ENCODE data around the gene SRGN.
A peak's percentile ranks its signal among the peaks of the same experiment; 100 is the strongest.

The SRGN gene

DNA sequence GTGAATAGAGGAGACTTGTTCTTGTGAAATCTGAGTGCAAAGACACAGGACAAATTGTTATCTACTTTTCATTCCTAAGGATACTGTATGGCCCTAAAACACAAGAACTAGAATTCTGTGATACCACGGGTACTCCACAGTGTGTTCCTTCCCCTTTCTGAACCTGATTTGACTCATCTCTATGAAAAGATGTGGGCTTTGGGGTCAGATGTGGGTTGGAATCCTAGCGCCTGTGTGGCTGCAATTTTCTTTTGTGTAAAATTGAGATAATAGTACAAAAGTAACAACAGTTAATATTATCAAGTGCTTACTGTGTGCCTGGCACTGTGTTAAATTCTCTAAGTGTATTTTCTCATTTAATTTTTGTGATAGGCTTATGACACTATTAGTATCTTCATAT lies 8.1 kb downstream of the SRGN start:
- H3K27me3 Mint-ChIP-seq = no peaks in the 10 kb centered on the region
- no peak for ATAC-seq
- no peak overlapping the region for H3K4me3 Mint-ChIP-seq
- no peak overlapping the region for H3K27ac Mint-ChIP-seq
- no peaks in the 10 kb centered on the region for H3K9me3 Mint-ChIP-seq
- DNase-seq = no peak
- H3K4me1 Mint-ChIP-seq = peaks cover 49% of the 10 kb centered on the region

DNA sequence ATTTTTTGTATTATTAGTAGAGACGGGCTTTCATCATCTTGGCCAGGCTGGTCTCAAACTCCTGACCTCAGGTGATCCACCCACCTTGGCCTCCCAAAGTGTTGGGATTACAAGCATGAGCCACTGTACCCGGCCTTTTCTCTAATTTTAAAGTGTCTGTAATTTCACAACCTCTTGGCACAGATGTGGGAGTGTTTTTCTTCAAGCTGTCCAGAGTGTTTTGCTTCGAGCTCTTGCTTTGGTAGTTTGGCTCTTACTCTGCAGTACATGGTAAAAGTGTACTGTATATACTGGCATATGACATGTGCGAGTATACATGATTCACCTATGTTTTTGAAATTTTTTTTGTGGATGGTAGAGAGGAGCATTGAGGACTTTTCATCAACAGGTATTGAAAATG lies 9.8 kb downstream of the SRGN start:
- DNase-seq (no peak), ATAC-seq (no peak)
- peaks cover 60% of the 10 kb centered on the region for H3K4me1 Mint-ChIP-seq
- no peaks in the 10 kb centered on the region for H3K9me3 Mint-ChIP-seq
- H3K27ac Mint-ChIP-seq = peak overlapping the region in 1 of 2 donors; percentile 42
- H3K4me3 Mint-ChIP-seq = no peak overlapping the region
- no peaks in the 10 kb centered on the region for H3K27me3 Mint-ChIP-seq

DNA sequence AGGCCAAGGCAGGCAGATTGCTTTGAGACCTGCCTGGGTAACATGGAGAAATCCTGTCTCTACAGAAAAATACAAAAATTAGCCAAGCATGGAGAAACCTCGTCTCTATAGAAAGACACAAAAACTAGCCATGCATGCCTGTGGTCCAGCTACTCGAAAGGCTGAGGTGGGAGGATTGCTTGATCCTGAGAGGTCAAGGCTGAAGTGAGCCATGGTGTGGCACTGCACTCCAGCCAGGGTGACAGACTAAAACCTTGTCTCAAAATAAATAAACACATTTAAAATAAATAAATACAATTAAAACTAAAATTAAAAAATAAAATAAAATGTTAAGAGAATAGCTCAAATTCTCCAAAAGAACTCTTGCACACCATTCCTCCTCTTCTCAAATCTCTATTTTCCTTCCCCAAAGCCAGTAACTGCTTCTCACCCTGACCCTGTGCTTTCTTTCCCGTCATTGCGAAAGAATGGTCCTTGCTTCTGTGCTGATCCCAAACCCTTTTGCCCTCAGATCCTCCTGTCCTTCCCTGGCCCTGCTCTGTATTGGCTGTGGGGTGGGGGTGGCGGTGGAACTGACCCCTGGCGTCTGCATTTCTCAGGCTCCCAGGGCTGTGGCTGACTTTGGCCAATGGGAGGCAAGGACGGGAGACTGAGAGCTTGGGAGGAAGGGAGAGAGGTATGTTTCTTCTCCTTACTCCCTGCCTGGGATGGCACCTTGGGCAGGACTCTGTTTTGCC lies 12.4 kb downstream of the SRGN start:
- DNase-seq (no peak), ATAC-seq (no peak)
- H3K27ac Mint-ChIP-seq = no peak overlapping the region
- no peaks in the 10 kb centered on the region for H3K27me3 Mint-ChIP-seq
- H3K9me3 Mint-ChIP-seq = no peaks in the 10 kb centered on the region
- no peak overlapping the region for H3K4me3 Mint-ChIP-seq
- H3K4me1 Mint-ChIP-seq = peaks cover 46% of the 10 kb centered on the region

DNA sequence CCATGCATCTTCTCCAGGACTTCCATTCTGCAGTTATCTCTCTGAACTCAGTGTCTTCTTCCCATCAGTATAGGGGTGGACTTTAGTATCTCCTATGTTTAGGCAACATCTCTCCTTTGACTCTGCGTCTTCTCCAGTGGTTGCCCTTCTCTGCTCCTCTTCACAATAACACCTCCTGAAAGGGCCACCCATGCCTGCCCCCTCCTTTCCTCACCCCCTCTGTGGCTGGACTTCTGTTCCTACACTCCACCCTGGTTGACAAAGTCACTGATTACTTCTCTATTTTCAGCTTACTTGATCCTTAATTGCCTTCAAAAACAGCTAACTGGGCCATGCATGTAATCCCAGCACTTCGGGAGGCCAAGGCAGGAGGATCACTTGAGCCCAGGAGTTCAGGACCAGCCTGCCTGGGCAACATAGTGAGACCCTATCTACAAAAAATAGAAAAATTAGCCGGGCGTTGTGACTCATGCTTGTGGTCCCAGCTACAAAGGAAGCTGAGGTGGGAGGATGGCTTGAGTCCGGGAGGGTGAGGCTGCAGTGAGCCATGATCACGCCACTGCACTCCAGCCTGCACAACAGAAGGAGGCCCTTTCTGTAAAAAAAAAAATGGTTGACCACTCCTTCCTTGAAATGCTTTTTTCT lies 13.7 kb downstream of the SRGN start:
- Mint-ChIP-seq H3K27ac (peak overlapping the region in 1 of 2 donors; percentile 20), H3K27me3 (no peaks in the 10 kb centered on the region), H3K4me1 (peaks cover 38% of the 10 kb centered on the region), H3K4me3 (peak overlapping the region; percentile 10 to 38), H3K9me3 (no peaks in the 10 kb centered on the region)
- DNase-seq = peak in 1 of 2 donors; percentile 40
- ATAC-seq = peak; percentile 76

DNA sequence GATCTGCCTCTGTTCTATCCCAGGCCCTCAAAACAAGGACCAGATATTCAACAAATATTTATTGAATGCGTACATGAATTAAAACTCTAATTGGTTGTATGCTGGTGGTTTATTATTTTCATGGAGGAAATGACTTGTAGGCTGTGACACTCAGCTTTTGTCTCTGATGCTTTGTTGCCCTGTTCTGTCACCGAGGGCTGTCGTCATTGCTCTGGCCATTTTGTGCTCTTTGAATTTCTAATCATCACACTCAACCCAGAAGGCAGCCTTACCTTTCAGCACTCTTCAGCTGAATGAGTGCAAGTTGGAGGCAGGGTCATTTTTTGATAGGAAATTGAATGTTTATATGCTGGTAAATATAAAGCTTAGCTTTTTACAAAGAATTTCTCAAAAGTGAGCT lies 14.5 kb downstream of the SRGN start:
- H3K27ac Mint-ChIP-seq = no peak overlapping the region
- ATAC-seq = no peak
- no peak for DNase-seq

DNA sequence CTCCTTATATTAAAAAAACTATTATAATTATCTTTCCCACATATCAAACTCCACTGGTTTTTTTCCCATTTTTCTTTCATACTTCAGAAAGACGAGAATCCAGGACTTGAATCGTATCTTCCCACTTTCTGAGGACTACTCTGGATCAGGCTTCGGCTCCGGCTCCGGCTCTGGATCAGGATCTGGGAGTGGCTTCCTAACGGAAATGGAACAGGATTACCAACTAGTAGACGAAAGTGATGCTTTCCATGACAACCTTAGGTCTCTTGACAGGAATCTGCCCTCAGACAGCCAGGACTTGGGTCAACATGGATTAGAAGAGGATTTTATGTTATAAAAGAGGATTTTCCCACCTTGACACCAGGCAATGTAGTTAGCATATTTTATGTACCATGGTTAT lies 15.9 kb downstream of the SRGN start:
- H3K27ac Mint-ChIP-seq = no peak overlapping the region
- ATAC-seq (no peak), DNase-seq (no peak)
- H3K27me3 Mint-ChIP-seq = no peaks in the 10 kb centered on the region
- H3K4me1 Mint-ChIP-seq = peaks cover 30% of the 10 kb centered on the region
- H3K4me3 Mint-ChIP-seq = no peak overlapping the region
- H3K9me3 Mint-ChIP-seq = no peaks in the 10 kb centered on the region

More for the DNA sequence above, 14.5 kb downstream of the SRGN start:
- H3K9me3 Mint-ChIP-seq = no peaks in the 10 kb centered on the region
- H3K27me3 Mint-ChIP-seq = no peaks in the 10 kb centered on the region
- peaks cover 38% of the 10 kb centered on the region for H3K4me1 Mint-ChIP-seq
- peak overlapping the region; percentile 1 to 38 for H3K4me3 Mint-ChIP-seq

DNA sequence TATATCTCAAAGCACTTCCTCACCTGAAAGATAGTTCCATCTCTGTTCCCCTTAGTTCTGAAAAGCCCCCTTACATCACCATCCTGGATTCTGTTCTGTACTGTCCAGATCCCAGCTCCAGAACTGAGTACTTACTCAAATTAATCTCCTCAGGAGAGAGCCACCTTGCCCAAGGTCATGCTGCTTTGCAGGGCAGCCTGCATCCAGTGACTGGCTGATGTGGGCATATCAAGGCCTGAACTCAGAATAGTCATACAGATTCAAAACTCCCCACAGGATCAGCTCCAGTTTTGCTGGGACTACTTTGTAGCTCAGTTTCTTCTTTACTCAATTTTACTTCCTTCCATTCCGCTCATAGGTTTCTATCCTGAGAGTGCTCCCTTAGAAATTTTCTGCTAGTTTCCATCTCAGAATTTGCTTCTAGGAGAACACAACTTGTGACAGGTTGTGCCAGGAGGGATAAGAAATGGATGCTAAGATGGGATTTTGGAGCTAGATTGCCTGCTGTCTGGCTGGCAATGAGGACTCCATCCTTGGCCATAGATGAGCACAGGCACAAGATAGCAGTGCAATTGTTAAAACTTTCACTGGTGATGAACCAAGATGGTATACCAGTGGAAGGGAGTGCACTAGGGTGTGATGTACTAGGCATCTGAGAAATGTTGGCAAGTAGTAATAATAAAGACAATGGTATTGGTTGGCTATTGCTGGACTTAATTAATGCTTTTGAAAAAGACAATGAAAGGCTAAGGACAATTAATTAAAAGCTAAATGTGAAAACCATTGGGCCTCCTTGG lies 17.3 kb downstream of the SRGN start:
- H3K9me3 Mint-ChIP-seq = no peaks in the 10 kb centered on the region
- no peak overlapping the region for H3K4me3 Mint-ChIP-seq
- ATAC-seq (no peak), DNase-seq (no peak)
- peaks cover 26% of the 10 kb centered on the region for H3K4me1 Mint-ChIP-seq
- no peak overlapping the region for H3K27ac Mint-ChIP-seq
- no peaks in the 10 kb centered on the region for H3K27me3 Mint-ChIP-seq

DNA sequence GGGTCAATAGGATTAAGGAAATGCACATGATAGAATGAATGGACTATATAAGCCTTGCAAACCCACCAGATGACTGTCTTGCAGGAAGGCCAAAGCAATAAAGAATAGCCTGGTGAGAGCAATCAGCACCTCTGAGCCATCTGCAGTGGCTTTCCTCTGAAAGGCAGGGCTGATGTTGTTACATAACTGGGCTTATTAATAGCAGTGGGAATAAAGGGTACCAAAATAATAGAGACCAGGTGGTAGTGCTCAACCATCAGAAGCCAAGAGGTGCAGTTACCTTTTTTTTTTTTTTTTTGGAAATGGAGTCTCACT lies 19.2 kb downstream of the SRGN start:
- Mint-ChIP-seq H3K9me3 (no peaks in the 10 kb centered on the region), H3K4me3 (no peak overlapping the region), H3K27me3 (no peaks in the 10 kb centered on the region), H3K27ac (no peak overlapping the region), H3K4me1 (peaks cover 6% of the 10 kb centered on the region)
- DNase-seq (no peak), ATAC-seq (peak; percentile 42)

DNA sequence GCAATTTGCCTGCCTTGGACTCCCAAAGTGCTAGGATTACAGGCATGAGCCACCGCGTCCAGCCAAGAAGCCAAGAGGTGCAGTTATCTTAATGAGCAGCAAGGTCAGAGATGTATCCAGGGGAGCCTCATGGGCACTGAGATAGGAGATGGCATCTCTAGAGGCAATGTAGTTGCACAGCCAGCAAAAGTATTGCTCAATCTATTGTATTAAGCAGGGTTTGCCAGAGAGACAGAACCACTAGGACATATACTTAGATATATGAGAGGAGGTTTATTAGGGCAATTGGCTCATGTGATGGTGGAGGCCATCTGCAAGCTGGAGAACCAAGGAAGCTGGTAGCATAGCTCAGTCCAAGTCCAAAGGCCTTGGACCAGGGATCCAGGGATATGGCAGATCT lies 19.8 kb downstream of the SRGN start:
- Mint-ChIP-seq H3K27me3 (no peaks in the 10 kb centered on the region), H3K9me3 (no peaks in the 10 kb centered on the region), H3K4me1 (peaks cover under 1% of the 10 kb centered on the region), H3K4me3 (no peak overlapping the region), H3K27ac (peak overlapping the region in 1 of 2 donors; percentile 72)
- ATAC-seq = peak; percentile 16
- DNase-seq = no peak

DNA sequence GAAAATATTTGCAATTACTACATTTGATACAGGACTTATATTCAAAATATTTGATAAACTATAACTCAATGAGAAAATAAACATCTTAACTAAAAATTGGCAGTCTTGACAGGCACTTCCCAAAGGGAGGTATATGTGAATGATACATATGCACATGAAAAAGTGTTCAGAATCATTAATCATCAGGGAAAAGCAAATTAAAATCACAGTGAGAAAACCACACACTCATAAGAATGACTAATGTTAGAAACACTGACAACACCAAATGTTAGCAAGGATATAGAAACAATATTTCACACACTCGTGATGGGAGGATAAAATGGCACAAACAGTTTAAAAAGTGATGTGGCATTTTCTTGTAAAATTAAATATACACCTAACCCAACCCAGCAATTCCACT lies 32.0 kb downstream of the SRGN start:
- no peak for ATAC-seq
- no peak for DNase-seq
- no peak overlapping the region for H3K27ac Mint-ChIP-seq
- no peaks in the 10 kb centered on the region for H3K9me3 Mint-ChIP-seq
- peaks cover 19% of the 10 kb centered on the region for H3K4me1 Mint-ChIP-seq
- no peak overlapping the region for H3K4me3 Mint-ChIP-seq
- H3K27me3 Mint-ChIP-seq = no peaks in the 10 kb centered on the region

DNA sequence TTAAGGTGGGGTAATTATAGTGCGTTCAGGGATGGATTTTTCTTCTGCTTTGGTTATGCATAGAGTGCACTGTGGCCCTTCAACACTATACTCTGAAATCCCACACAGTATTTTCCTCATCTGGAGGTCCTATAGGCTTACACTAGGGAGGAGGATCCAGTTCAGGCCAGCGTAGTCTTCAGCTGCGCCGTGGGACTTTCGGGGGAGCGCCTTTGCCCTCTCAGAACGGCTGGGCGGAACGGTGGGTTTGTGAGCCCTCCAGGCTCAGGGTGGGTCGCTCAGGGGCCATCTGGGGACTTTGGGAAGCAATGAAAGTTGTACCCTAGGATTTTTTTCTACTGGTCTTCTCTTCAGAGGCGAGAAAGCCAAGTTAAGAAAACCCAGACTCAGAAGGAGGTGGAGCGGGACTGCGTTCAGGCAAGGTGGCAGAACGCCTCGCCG lies 35.4 kb downstream of the SRGN start:
- H3K27ac Mint-ChIP-seq = peak overlapping the region; percentile 87 to 94
- peaks cover 36% of the 10 kb centered on the region for H3K4me1 Mint-ChIP-seq
- DNase-seq (no peak), ATAC-seq (peak; percentile 52)
- H3K9me3 Mint-ChIP-seq = no peaks in the 10 kb centered on the region
- H3K27me3 Mint-ChIP-seq = no peaks in the 10 kb centered on the region
- H3K4me3 Mint-ChIP-seq = peak overlapping the region; percentile 84 to 85

DNA sequence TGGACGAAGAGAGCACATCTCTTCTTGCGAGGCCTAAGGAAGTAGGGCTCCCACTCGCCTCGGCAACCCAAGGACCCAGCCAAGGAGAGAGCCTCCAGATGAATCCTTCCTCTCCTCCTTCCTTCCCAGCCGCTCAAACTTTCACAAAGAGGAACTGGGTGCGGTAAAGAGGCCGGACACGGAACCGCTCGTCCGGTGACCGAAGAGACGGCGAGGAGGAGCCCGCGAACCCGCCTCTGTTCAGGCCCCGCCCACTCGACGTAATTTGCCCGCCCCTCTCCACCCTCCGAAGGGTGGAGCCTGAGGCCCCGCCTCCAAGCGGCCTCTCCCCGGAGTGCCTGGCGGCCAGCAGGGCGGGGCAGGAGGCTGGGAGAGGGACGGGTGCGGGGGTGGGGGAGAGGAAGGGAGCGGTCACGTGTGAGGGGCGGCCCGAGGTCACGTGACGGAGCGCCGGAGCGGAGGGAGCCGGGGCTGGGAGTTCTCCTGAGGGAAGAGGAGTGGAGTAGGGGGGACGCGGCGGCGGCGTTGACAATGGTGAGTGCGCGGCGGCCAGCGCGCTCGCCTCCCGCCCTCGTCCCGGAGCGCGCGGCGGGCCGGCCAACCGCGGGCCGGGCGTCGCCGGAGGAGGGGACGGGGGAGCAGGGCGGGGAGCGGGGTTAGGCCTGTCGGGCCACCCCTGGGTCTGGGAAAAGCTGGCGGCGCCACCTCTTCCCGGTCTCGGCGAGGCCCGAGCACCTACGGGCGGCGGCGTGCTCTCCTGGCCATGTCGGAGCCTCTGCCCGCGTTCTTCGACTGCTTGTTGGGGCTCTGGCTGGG lies 36.1 kb downstream of the SRGN start, which contains the start of gene VPS26A:
VPS26A (plus strand) TSS at position 432 of the 816 bp plus-strand sequence; CDS start at position 532, 100 bp downstream.
- peak within 1 kb of the TSS; percentile 90 to 94 for H3K4me3 Mint-ChIP-seq
- peak; percentile 98 to 99 for DNase-seq
- ATAC-seq = peak; percentile 93
- no peaks in the 10 kb centered on the region for H3K9me3 Mint-ChIP-seq
- H3K27ac Mint-ChIP-seq = peak within 1 kb of the TSS; percentile 94 to 97
- H3K27me3 Mint-ChIP-seq = no peaks in the 10 kb centered on the region
- H3K4me1 Mint-ChIP-seq = peaks cover 42% of the 10 kb centered on the region

DNA sequence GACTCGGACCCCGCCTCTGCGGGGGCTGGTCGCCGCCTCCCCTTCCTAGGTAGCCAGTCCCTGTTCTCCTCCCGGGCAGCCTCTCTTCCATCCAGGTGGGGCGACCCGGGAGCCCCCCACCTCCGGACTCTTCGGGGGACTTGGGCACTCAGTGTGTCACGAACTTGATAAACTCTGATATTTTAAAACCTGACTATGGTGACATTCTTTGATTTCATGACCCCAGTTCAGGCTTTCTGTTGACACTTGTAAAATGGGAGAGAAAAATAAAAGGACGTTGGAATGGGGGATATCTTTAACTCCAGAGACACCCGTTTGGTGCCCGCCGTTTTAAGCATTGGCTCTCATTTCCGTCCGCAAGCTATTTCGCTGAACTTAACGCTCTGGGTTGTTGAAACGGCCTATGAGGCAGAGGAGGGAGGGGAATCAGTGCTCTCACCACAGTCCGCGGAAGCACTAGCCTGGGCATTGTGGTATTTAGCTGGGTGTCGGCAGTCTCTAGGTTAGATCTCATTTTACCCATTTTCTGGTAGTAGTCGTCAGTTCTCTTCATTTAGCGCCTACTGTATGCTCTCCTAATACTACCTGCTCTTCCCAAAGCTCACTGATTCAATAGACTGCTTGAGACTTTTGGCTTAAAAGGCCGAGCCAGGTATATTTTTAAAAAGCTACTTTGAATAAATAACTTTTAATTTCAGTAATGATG lies 36.8 kb downstream of the SRGN start:
- peak overlapping the region; percentile 92 to 97 for H3K27ac Mint-ChIP-seq
- peak; percentile 36 for ATAC-seq
- peak overlapping the region; percentile 90 to 94 for H3K4me3 Mint-ChIP-seq
- H3K4me1 Mint-ChIP-seq = peaks cover 48% of the 10 kb centered on the region
- H3K9me3 Mint-ChIP-seq = no peaks in the 10 kb centered on the region
- DNase-seq = peak; percentile 34 to 59
- H3K27me3 Mint-ChIP-seq = no peaks in the 10 kb centered on the region

DNA sequence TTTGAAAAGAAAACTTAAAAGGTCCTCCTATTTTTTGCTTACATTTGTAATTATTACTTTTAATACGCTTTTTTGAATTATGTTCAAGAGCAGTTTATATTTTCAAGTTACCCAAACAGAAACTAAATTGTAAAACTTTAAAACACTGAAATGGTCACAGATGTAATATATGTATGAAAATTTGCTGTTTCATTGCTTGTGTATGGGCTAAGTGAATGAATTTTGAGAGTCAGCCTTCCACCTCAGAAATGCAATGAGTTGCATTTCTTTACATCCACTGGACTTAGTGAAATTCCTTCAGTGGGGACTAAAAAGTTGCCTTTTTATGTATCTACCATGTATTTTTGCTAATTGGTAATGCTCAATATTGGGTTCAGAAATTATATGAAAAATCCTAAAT lies 37.7 kb downstream of the SRGN start:
- Mint-ChIP-seq H3K27me3 (no peaks in the 10 kb centered on the region), H3K9me3 (no peaks in the 10 kb centered on the region), H3K27ac (no peak overlapping the region), H3K4me1 (peaks cover 52% of the 10 kb centered on the region), H3K4me3 (peak overlapping the region in 1 of 2 donors; percentile 90)
- DNase-seq (no peak), ATAC-seq (no peak)

DNA sequence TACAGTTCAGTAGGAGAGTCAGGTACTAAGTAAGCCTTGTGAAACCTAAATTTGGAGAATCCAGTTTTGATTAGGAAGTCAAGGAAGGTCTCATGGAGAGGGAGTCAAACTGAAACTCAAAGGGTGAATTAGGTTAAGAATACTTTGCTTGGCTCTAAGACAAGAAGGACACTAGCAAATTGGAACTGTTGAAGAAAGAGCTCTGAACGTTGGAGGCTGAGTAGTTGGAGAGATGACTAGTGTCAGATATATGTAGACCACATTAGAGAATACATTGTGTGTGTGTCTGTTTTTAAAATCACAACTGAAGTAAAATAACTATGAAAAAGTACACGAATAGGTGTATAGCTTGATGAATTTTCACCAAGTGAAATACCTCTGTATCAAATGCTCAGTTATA lies 42.3 kb downstream of the SRGN start:
- H3K4me1 Mint-ChIP-seq = peaks cover 45% of the 10 kb centered on the region
- ATAC-seq (no peak), DNase-seq (no peak)
- H3K27me3 Mint-ChIP-seq = no peaks in the 10 kb centered on the region
- H3K27ac Mint-ChIP-seq = no peak overlapping the region
- no peak overlapping the region for H3K4me3 Mint-ChIP-seq
- H3K9me3 Mint-ChIP-seq = no peaks in the 10 kb centered on the region
